ENCODE data around the gene HOXD13.

HOXD13 gene

DNA sequence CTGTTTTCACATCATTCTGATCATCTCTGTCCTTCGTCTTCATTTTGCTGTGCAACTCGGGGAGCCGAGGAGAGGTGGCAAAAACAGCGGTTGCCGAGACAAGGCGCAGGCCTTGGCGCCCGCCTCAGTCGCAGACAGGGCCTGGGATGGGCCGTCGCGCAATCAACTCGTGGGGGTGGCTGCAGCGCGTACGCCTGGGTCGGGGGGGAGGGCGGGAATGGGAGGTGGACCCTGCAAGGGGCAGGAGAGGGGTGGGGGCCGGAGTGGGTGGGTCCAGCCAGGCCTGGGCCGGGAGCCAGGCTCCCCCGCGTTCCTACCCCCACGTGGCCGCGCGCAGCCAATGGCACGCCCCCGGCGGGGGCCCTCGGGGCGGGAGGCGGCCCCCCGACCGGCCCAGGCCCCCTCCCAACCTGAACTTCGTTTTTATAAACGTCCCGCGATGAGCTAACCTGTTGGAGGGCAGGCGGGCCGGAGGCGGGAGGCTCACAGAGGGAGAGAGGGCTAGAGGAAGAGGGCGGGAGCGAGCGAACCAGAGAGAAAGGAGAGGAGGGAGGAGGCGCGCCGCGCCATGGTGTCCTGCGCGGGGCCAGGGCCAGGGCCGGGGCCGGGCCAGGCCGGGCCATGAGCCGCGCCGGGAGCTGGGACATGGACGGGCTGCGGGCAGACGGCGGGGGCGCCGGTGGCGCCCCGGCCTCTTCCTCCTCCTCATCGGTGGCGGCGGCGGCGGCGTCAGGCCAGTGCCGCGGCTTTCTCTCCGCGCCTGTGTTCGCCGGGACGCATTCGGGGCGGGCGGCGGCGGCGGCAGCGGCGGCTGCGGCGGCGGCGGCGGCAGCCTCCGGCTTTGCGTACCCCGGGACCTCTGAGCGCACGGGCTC lies at the start of gene HOXD13:
TSS of gene HOXD13 (plus strand) at position 452 of the 875 bp plus-strand sequence. CDS start at position 622, 170 bp downstream.
- DNase-seq: no peak

DNA sequence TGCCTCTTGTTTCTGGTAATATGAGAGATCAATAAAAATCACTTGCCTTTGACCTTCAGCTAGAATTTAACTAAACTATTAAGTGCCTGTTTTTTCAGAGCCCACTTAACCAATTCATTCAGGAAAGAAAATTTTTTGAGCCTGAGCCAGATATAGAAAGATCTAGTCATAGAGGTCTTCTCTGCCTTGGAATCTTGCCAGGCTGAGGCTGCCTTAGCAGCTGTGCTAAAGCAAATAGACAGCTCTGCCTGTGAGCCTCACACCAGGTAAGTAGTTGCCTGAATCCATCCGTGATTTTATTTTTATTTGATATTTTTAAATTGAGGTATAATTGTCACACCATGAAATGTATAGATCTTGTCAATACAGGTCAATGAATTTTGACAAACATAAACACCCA lies 36.1 kb upstream of the HOXD13 start:
- no peak for DNase-seq

DNA sequence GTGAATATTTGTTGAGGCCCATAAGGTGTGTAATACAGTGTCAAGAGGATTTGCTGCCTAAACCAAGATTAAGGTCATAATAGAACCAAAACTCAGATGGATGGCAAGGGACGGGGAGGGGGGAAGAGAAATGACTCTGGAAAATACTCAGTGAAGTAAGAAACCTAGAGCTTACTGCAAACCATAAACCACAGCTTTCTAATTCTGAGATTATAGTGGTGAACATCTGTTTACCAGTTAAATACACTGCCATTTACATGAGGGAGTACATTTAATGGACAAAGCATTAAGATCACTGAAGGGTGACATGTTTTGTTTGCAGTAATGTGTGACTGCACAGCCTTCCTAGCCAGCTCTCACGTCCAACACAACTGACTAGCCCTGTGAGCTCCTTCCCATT lies 28.6 kb upstream of the HOXD13 start:
- no peak for DNase-seq

- DNase-seq: no peak
These were observed 25.6 kb upstream of the HOXD13 start for GRCh38 chr2:176066645-176067588.

DNA sequence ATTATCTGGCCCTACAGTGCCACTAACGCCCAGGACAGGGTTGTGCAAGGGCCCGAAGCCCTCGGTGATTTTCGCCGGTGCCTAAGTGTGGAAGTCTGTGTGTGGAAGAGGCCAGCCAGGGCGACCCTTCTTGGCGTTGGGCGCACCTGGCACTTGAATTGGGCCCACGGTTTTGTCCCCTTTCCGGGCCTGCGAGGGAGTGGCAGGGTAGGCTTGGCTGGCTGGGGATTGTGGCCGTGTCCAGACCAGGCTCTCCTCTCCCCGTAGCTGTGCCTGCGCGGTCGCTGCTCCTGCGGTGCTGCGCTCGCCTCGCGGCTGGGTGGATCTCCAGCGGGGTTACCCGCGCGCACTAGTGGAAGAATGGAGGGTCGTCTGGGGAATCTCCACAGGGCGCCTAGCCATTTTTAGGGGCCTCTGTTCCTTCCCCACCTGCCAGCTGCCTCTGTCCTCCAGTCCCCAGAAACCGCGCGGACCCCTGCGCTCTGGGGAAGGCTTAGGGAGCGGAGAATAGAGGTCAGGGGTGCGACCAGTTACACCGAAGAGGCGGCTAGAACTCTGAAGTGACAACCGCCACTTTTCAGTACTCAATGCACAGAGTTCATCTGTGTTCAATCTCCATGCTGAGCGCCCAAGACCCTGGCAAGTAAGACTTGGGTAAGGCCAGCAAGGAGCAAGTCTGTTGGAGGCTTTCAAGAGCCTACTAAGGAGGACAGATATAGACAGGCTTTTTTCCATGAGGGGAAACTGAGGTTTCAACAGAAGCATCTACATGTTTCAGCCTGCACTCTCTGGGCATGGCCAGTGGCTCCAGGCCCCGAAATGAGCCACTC lies 24.7 kb upstream of the HOXD13 start:
- no peak for DNase-seq

- no peak for DNase-seq
These were observed 24.1 kb upstream of the HOXD13 start for GRCh38 chr2:176068419-176068832.

GRCh38 chr2:176071330-176072291 lies 20.9 kb upstream of the HOXD13 start:
- no peak for DNase-seq

DNA sequence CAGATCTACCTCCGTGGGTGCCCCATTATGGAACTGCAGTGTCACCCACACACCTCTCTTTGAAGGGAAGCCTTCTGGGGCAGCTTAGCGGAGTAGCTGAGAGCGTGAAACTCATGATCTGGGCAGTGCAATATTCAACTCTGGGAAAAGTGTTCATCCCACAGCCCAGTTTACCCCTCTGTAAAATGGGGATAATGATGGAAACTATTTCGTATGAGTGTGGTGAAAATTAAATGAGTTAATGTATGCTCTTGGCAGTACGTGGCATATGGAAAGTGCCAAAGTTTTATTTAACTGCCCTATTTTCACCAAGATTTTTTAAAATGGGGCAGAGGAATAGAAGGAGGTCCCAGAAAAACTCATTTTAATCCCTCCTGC lies 20.2 kb upstream of the HOXD13 start:
- no peak for DNase-seq

- DNase-seq: no peak
These were observed 19.3 kb upstream of the HOXD13 start for GRCh38 chr2:176072951-176073904.

- DNase-seq: no peak
These were observed 17.5 kb upstream of the HOXD13 start for GRCh38 chr2:176074919-176075425.

GRCh38 chr2:176075481-176075880 lies 17.0 kb upstream of the HOXD13 start:
- DNase-seq: no peak

DNA sequence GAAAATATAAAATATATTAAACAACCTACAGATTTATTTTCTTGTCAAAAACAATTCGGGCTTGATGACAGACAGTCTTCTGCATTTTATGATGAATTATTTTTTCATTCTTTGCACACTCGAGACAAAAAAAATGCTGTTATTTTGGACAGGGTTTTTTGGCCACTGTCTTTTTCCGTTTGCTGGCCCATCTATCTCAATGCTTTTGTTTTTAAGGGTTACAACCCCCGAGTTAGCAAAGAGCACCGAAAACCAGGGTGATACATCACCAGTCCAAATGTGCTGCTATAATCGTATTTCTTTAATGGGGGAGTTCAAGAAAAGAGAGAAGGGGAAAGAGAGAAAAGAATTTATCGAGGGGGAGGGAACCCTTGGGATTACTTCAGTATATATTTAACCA lies 16.5 kb upstream of the HOXD13 start:
- no peak for DNase-seq

DNA sequence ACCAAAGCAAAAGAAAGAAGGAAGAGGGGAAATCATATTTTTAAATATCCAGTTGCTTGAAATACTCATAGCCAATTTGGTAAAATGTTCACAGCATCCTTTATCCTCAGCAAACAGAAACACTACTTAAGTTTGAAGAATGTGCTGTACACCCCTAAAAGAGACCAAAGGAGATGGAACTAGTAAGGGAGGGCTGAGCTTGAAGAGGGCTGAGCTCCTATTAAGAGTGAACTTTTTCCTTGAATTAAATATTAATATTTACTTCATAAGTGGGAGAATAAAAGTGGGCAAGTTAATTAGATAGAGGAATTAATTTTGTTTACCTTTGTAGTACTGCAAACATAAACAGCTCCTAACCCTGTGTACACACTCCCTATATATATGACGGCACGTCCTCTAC lies 15.7 kb upstream of the HOXD13 start:
- no peak for DNase-seq

GRCh38 chr2:176078541-176079284 lies 13.8 kb upstream of the HOXD13 start:
- DNase-seq: no peak

- DNase-seq: no peak
These were observed 13.2 kb upstream of the HOXD13 start for GRCh38 chr2:176079285-176079830.

GRCh38 chr2:176079831-176080539 lies 12.5 kb upstream of the HOXD13 start:
- no peak for DNase-seq

DNA sequence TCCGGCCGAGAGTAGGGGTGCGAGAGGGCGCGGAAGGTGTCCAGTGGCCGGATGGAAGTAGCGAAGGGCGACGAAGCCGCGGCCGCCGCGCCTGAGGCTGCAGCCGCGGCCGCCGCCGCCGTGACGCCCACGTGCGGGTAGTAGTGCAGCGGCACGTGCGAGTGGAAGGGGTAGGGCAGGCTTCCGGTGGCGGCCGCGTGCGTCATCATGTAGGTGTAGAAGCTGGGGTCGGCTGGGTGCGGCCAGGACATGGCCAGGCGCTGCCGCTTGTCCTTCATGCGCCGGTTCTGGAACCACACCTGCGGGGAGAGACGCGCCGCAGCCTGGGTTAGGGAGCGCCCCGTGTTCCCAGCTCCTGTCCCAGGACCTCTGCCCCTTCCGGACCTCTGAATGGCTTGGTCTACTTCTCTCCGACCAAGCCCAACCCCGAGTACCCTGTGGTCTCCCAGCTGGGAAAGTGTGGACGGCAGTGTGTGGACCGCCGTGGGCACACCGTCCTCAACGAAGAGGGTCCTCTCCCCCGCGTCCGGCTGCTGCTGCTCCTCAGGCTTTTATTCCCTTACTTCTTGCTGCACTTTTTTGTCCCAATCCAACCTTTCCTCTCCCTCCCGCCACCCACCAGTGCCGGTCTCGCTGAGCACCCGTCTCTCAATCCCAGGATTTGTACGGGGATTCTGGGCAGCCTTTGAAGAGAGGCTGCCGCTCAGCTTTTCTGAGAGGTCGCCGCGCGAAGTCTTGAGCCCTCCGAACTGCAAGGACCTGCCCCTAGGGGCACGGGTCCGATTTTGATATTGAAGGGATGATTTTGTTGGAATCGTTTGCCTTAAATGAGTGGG lies 11.8 kb upstream of the HOXD13 start:
- DNase-seq: no peak
